HCT116 (cell line): ENCODE results near the gene RPS27. TPM values are rescaled to one million over a fixed set of nuclear protein-coding genes. Genes with fewer than 3 reads are reported as not detected.

ENCODE experiments used
- ATAC-seq: fragments of 200-7000 bp; cut with Tn5 transposase; 2 replicates; pipeline ENCODE4 v1.9.1; 2020; ENCODE audit warnings: mild to moderate bottlenecking, moderate library complexity
- BruUV-seq: library from RNA; stranded (reverse); fragments of 400-500 nt; replicated peaks from 2 replicates; lab custom pipeline; 2021; lab: Mats Ljungman, UMichigan
- CTCF ChIA-PET: fragments of 300-600 bp; sonication (Branson Sonifier 250); formaldehyde crosslinking; loops from one replicate; lab custom pipeline; 2021; ENCODE audit warnings: antibody characterized with exemption; lab: Charles Lee
- POLR2A ChIA-PET: fragments of 300-600, 350-600 bp; sonication (Branson Sonifier 250); formaldehyde crosslinking; loops from one replicate; lab custom pipeline; 2021; ENCODE audit warnings: antibody characterized with exemption; lab: Charles Lee
- RAD21 ChIA-PET, 2 experiments: fragments of 300-600 bp; sonication (Branson Sonifier 250); formaldehyde crosslinking; loops; one replicate each; lab custom pipeline; 2023; ENCODE audit warnings: low total read pairs in 2 of 2; ENCODE audit not compliant: uncharacterized antibody in 2 of 2, unreplicated experiment in 2 of 2, low non-redundant PET in 1 of 2; lab: Charles Lee
- DNase-seq: peaks from one replicate; pipeline ENCODE4 v3.0.0-alpha.2; 2010; ENCODE audit warnings: low read depth, low spot score
- H2AFZ ChIP-seq: fragments of 200-600 bp; shearing (Covaris generic), sonication (generic); 2 replicates; pipeline ENCODE4 v1.6.1; 2017; ENCODE audit warnings: low read depth, mixed run types, mixed read lengths, antibody characterized with exemption, low read length; ENCODE audit not compliant: poor library complexity, severe bottlenecking
- H3K27ac ChIP-seq: 2 replicates; pipeline ENCODE4 v1.5.1; 2012; ENCODE audit warnings: low read depth, low read length
- H3K27me3 ChIP-seq: fragments of 200-600 bp; sonication (generic); 2 replicates; pipeline ENCODE4 v1.6.1; 2016; ENCODE audit warnings: mixed run types, low read length, mixed read lengths; ENCODE audit not compliant: insufficient read depth
- H3K36me3 ChIP-seq, 2 experiments: fragments of 200-500 bp in 1 of 2; fragments of 200-600 bp in 1 of 2; sonication (Bioruptor generic) in 1 of 2; sonication (generic) in 1 of 2; 2 replicates each; pipeline versions ENCODE4 v1.5.1 to v1.6.1; 2014 to 2016; ENCODE audit warnings: low read length in 2 of 2, inconsistent platforms in 1 of 2, mixed read lengths in 1 of 2, mixed run types in 1 of 2; ENCODE audit not compliant: insufficient read depth in 2 of 2, control insufficient read depth in 1 of 2
- H3K4me1 ChIP-seq, 2 experiments: fragments of 200-600 bp in 1 of 2; sonication (generic) in 1 of 2; 2 replicates each; pipeline versions ENCODE4 v1.5.1 to v1.6.1; 2012 to 2017; ENCODE audit warnings: low read length in 2 of 2, inconsistent platforms in 1 of 2, mild to moderate bottlenecking in 1 of 2, mixed read lengths in 1 of 2, mixed run types in 1 of 2, moderate library complexity in 1 of 2; ENCODE audit not compliant: insufficient read depth in 2 of 2, control insufficient read depth in 1 of 2
- H3K4me2 ChIP-seq: fragments of 200-600 bp; sonication (generic); 2 replicates; pipeline ENCODE4 v1.6.1; 2017; ENCODE audit warnings: mixed run types, low read length, mixed read lengths
- H3K4me3 ChIP-seq, 2 experiments: fragments of 200-600 bp in 1 of 2; sonication (generic) in 1 of 2; replicated peaks in 1 of 2; 2 replicates each; pipeline ENCODE4 v1.5.1; 2011 to 2016; ENCODE audit warnings: low read length in 2 of 2, control low read depth in 1 of 2, low read depth in 1 of 2, mild to moderate bottlenecking in 1 of 2, mixed read lengths in 1 of 2, mixed run types in 1 of 2
- H3K79me2 ChIP-seq: fragments of 200-600 bp; sonication (generic); 2 replicates; pipeline ENCODE4 v1.6.1; 2017; ENCODE audit warnings: mild to moderate bottlenecking, mixed run types, low read length, moderate library complexity, mixed read lengths; ENCODE audit not compliant: insufficient read depth
- H3K9ac ChIP-seq: fragments of 200-600 bp; sonication (generic); 2 replicates; pipeline ENCODE4 v1.6.1; 2016; ENCODE audit warnings: low read length, mixed read lengths
- H3K9me2 ChIP-seq: fragments of 200-600 bp; sonication (generic), shearing (Covaris generic); 2 replicates; pipeline ENCODE4 v1.6.1; 2017; ENCODE audit warnings: mixed run types, mild to moderate bottlenecking, moderate library complexity; ENCODE audit not compliant: insufficient read depth
- H3K9me3 ChIP-seq, 2 experiments: fragments of 200-500 bp in 1 of 2; fragments of 200-600 bp in 1 of 2; sonication (Bioruptor generic) in 1 of 2; sonication (generic) in 1 of 2; 2 replicates each; pipeline ENCODE4 v1.6.1; 2014 to 2017; ENCODE audit warnings: low read length in 2 of 2, mixed read lengths in 2 of 2, inconsistent platforms in 1 of 2, low read depth in 1 of 2, mild to moderate bottlenecking in 1 of 2, mixed run types in 1 of 2, moderate library complexity in 1 of 2; ENCODE audit not compliant: control insufficient read depth in 1 of 2, insufficient read depth in 1 of 2
- H4K20me1 ChIP-seq: fragments of 200-600 bp; sonication (generic), shearing (Covaris generic); 2 replicates; pipeline ENCODE4 v1.6.1; 2017; ENCODE audit warnings: mixed run types, mild to moderate bottlenecking, moderate library complexity; ENCODE audit not compliant: insufficient read depth
- CBX3 ChIP-seq: IDR thresholded peaks from 2 replicates; pipeline ENCODE4 v1.6.1; 2012; ENCODE audit warnings: low read depth
- ELF1 ChIP-seq: IDR thresholded peaks from 2 replicates; pipeline ENCODE4 v1.6.1; 2012; ENCODE audit warnings: low read depth, borderline replicate concordance
- EZH2 ChIP-seq: fragments of 200-600 bp; sonication (generic); IDR thresholded peaks from 2 replicates; pipeline ENCODE4 v1.6.1; 2017; ENCODE audit warnings: antibody characterized with exemption, mixed run types
- FOSL1 ChIP-seq: IDR thresholded peaks from 2 replicates; pipeline ENCODE4 v1.6.1; 2012; ENCODE audit warnings: low read depth
- JUND ChIP-seq: IDR thresholded peaks from 2 replicates; pipeline ENCODE4 v1.6.1; 2012
- POLR2A ChIP-seq: IDR thresholded peaks from 2 replicates; pipeline ENCODE4 v1.7.0; 2011; ENCODE audit warnings: borderline replicate concordance; ENCODE audit not compliant: insufficient read depth, insufficient read length; ENCODE audit errors: extremely low read depth
- POLR2AphosphoS5 ChIP-seq: IDR thresholded peaks from 2 replicates; pipeline ENCODE4 v1.6.1; 2011; ENCODE audit warnings: mild to moderate bottlenecking, low read depth, low read length, moderate library complexity
- RAD21 ChIP-seq: IDR thresholded peaks from 2 replicates; pipeline ENCODE4 v1.6.1; 2012; ENCODE audit warnings: low read depth, mild to moderate bottlenecking
- SIN3A ChIP-seq: IDR thresholded peaks from 2 replicates; pipeline ENCODE4 v1.6.1; 2012; ENCODE audit warnings: low read depth
- SRF ChIP-seq: IDR thresholded peaks from 2 replicates; pipeline ENCODE4 v1.6.1; 2012; ENCODE audit warnings: low read depth
- TCF7L2 ChIP-seq: IDR thresholded peaks from 2 replicates; pipeline ENCODE4 v1.7.0; 2011; ENCODE audit warnings: borderline replicate concordance, inconsistent platforms; ENCODE audit not compliant: insufficient read depth, insufficient read length; ENCODE audit errors: extremely low read depth
- YY1 ChIP-seq: IDR thresholded peaks from 2 replicates; pipeline ENCODE4 v1.6.1; 2011; ENCODE audit warnings: low read length, low read depth, moderate library complexity, mild to moderate bottlenecking; ENCODE audit not compliant: insufficient replicate concordance; ENCODE audit errors: extremely low read depth
- ZNF274 ChIP-seq: fragments of 200-500 bp; sonication (Bioruptor generic); IDR thresholded peaks from 2 replicates; pipeline ENCODE4 v1.6.1; 2014; ENCODE audit warnings: mild to moderate bottlenecking, low read depth, low read length, inconsistent platforms
- intact Hi-C: fragments of 100-400 bp; cut with micrococcal nuclease; formaldehyde crosslinking; loops from 2 replicates; pipeline ENCODE4 v1.10.0; 2022
- total RNA-seq: library from RNA; stranded (reverse); gene quantifications from one replicate; pipeline ENCODE4 v1.2.1, GENCODE V29; 2021; ENCODE audit not compliant: unreplicated experiment
- TF ChIP-seq, protein P1 (sequence below): IDR thresholded peaks from 2 replicates; pipeline ENCODE4 v1.6.1; 2011; ENCODE audit warnings: mild to moderate bottlenecking, low read length, moderate library complexity; ENCODE audit not compliant: insufficient replicate concordance; ENCODE audit errors: extremely low read depth
- TF ChIP-seq, protein P2 (sequence below): IDR thresholded peaks from 2 replicates; pipeline ENCODE4 v1.6.1; 2012; ENCODE audit warnings: low read depth
- TF ChIP-seq, protein P3 (sequence below), 3 experiments: fragments of 200-600 bp in 1 of 3; sonication (generic) in 1 of 3; IDR thresholded peaks in 2 of 3; conservative IDR thresholded peaks in 1 of 3; 2 replicates each; pipeline ENCODE4 v1.5.1; 2012 to 2017; ENCODE audit warnings: low read depth in 2 of 3, low read length in 2 of 3, antibody characterized with exemption in 1 of 3, borderline replicate concordance in 1 of 3, control low read depth in 1 of 3, mild to moderate bottlenecking in 1 of 3, mixed read lengths in 1 of 3, mixed run types in 1 of 3, moderate library complexity in 1 of 3; ENCODE audit not compliant: insufficient read depth in 1 of 3
- TF ChIP-seq, protein P4 (sequence below): IDR thresholded peaks from 2 replicates; pipeline ENCODE4 v1.6.1; 2012

Gene RPS27
- total RNA-seq, 1 experiment from 2014 or later, result 1,905 TPM

DNA sequence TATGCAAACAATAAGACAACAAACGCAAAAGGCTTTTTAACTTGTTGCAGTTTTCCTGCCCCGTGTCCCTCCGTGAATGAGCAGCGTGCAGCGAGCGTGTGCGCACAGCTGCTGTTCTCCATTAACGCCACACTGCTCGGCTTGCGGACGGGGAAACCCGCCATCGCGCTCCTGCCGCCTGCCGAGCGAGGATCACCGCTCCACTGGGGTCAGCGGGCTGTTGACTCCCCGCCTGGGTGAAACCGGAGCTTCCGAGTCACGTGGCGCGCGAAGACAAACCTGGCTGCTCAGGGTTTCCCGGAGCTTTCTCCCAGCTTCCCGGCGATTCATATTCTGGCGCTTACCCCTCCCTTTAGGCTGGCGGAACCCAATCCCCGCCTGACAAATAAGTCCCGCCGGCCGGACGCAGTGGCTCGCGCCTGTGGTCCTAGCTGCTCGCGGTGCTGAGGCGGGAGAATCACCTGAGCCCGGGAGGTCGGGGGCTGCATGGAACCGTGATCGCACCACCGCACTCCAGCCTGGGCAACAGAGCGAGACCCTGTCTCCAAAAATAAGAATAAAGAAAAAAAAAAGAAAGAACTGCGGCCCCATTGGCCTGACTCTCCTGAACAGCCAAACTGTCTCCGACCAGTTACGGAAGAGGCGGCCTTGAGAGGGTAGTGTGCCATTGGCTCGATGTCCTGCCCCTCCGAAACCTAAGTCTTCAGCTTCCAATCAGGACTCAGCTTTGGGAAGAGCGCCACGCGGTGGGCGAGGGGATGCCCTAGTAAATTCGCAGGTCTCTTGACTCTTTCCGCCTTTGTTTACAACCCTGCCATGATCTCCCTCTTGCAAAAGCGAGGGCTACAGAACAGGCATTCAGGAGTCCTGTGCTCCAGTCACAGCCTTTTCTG, 23.2 kb upstream of the RPS27 start, which contains the start of gene CREB3L4:
Gene CREB3L4 (plus strand): TSS at position 796 of the 893 bp plus-strand sequence. CDS start 624 bp downstream, outside the sequence.
- DNase-seq (peak; percentile 98), ATAC-seq (peak; percentile 75)
- Histone ChIP-seq H3K4me3 (peak within 1 kb of the TSS; percentile 68 to 79), H4K20me1 (no peaks in the 10 kb centered on the region), H3K9ac (peak within 1 kb of the TSS; percentile 94), H3K4me1 (peaks cover 21 to 50% of the 10 kb centered on the region in 2 experiments), H3K9me3 (no peaks in the 10 kb centered on the region), H2AFZ (peak within 1 kb of the TSS; percentile 74), H3K9me2 (no peaks in the 10 kb centered on the region), H3K79me2 (peaks cover 16% of the 10 kb centered on the region), H3K27me3 (no peaks in the 10 kb centered on the region), H3K27ac (peak within 1 kb of the TSS; percentile 90), H3K36me3 (no peaks in the 10 kb centered on the region), H3K4me2 (peak within 1 kb of the TSS; percentile 97)
- intact Hi-C loops, result loop anchor here (5.0 kb wide), 1 partner anchor 170 kb away; no protein-coding TSS in a partner anchor
- ChIA-PET CTCF (interaction anchor here (1.1 to 2.5 kb wide), 7 partner anchors 9 to 169 kb away, joined by 4 to 14 read pairs (median 7); partner anchors contain the start of genes CRTC2, DENND4B, GATAD2B and JTB), RAD21 (interaction anchor here in 1 of 2 experiments (1.1 kb wide), 1 partner anchor 9 kb away, joined by 3 read pairs; no protein-coding TSS in a partner anchor), POLR2A (interaction anchor here (0.6 to 3.3 kb wide), 13 partner anchors 8 to 354 kb away, joined by 3 to 38 read pairs (median 5); partner anchors contain the start of genes CHTOP, CRTC2, DENND4B and JTB)
- BruUV-seq, result TSS peak; percentile 29
- TF ChIP-seq POLR2A (peak; percentile 91), CBX3 (no peak), YY1 (peak; percentile 65), EZH2 (no peak), RAD21 (no peak), ELF1 (no peak), JUND (no peak), SIN3A (no peak), POLR2AphosphoS5 (peak; percentile 84), ZNF274 (no peak), FOSL1 (no peak), SRF (no peak), TCF7L2 (no peak)
- TF ChIP-seq, protein P1, sequence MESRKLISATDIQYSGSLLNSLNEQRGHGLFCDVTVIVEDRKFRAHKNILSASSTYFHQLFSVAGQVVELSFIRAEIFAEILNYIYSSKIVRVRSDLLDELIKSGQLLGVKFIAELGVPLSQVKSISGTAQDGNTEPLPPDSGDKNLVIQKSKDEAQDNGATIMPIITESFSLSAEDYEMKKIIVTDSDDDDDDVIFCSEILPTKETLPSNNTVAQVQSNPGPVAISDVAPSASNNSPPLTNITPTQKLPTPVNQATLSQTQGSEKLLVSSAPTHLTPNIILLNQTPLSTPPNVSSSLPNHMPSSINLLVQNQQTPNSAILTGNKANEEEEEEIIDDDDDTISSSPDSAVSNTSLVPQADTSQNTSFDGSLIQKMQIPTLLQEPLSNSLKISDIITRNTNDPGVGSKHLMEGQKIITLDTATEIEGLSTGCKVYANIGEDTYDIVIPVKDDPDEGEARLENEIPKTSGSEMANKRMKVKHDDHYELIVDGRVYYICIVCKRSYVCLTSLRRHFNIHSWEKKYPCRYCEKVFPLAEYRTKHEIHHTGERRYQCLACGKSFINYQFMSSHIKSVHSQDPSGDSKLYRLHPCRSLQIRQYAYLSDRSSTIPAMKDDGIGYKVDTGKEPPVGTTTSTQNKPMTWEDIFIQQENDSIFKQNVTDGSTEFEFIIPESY, result no peak
- TF ChIP-seq, protein P2, sequence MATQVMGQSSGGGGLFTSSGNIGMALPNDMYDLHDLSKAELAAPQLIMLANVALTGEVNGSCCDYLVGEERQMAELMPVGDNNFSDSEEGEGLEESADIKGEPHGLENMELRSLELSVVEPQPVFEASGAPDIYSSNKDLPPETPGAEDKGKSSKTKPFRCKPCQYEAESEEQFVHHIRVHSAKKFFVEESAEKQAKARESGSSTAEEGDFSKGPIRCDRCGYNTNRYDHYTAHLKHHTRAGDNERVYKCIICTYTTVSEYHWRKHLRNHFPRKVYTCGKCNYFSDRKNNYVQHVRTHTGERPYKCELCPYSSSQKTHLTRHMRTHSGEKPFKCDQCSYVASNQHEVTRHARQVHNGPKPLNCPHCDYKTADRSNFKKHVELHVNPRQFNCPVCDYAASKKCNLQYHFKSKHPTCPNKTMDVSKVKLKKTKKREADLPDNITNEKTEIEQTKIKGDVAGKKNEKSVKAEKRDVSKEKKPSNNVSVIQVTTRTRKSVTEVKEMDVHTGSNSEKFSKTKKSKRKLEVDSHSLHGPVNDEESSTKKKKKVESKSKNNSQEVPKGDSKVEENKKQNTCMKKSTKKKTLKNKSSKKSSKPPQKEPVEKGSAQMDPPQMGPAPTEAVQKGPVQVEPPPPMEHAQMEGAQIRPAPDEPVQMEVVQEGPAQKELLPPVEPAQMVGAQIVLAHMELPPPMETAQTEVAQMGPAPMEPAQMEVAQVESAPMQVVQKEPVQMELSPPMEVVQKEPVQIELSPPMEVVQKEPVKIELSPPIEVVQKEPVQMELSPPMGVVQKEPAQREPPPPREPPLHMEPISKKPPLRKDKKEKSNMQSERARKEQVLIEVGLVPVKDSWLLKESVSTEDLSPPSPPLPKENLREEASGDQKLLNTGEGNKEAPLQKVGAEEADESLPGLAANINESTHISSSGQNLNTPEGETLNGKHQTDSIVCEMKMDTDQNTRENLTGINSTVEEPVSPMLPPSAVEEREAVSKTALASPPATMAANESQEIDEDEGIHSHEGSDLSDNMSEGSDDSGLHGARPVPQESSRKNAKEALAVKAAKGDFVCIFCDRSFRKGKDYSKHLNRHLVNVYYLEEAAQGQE, result no peak
- TF ChIP-seq, protein P3, sequence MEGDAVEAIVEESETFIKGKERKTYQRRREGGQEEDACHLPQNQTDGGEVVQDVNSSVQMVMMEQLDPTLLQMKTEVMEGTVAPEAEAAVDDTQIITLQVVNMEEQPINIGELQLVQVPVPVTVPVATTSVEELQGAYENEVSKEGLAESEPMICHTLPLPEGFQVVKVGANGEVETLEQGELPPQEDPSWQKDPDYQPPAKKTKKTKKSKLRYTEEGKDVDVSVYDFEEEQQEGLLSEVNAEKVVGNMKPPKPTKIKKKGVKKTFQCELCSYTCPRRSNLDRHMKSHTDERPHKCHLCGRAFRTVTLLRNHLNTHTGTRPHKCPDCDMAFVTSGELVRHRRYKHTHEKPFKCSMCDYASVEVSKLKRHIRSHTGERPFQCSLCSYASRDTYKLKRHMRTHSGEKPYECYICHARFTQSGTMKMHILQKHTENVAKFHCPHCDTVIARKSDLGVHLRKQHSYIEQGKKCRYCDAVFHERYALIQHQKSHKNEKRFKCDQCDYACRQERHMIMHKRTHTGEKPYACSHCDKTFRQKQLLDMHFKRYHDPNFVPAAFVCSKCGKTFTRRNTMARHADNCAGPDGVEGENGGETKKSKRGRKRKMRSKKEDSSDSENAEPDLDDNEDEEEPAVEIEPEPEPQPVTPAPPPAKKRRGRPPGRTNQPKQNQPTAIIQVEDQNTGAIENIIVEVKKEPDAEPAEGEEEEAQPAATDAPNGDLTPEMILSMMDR (IDR thresholded peaks at IDR 0.05 in 2 of 3, conservative IDR thresholded peaks at IDR 0.05 in 1 of 3; ENCODE audit: borderline replicate concordance in 1 of 3, insufficient read depth in 1 of 3, low read depth in 2 of 3, low read length in 2 of 3), result peak in 2 of 3 experiments; percentile 26 to 32; a peak in 3 of 6 replicates
- TF ChIP-seq, protein P4, sequence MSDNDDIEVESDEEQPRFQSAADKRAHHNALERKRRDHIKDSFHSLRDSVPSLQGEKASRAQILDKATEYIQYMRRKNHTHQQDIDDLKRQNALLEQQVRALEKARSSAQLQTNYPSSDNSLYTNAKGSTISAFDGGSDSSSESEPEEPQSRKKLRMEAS, result no peak
